Measurements from ENCODE around the gene JAML.
A peak's percentile ranks its signal among the peaks of the same experiment; 100 is the strongest.
"Not testable (repeated sequence)": the region's sequence is repeated elsewhere in the genome, so short reads cannot be mapped to it uniquely, and the experiment has no call there.

The JAML gene

DNA sequence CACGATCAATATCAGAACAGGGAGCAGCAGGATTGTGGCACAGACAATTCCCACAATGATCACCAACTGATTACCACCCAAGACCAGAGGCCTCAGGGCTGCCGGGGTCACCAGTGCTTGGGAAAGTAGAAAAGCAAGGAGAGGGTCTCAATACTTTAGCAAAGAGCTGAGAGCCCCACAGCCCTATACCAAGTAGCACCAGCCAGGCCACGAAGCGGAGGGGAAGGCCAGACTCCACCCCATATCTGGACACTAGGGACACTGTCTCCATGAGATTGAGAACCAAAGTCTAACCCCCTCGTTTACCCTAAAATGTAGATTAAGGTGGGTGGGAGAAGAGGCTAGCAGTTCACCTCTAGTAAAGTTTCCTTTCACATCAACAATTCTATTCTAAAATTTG is 24.3 kb downstream of the JAML start:
- no peaks in the 10 kb centered on the region for H3K36me3 ChIP-seq
- no peaks in the 10 kb centered on the region for H3K9me3 ChIP-seq
- H3K27me3 ChIP-seq, result peaks cover 0 to 8% of the 10 kb centered on the region in 2 donors
- intact Hi-C loops (cut with DNase I; ENCODE audit: low total_unique reads), result no loop called here
- H3K27ac ChIP-seq, result no peak overlapping the region
- no peak overlapping the region for H3K4me3 ChIP-seq
- H3K4me1 ChIP-seq, result no peaks in the 10 kb centered on the region
- TF ChIP-seq, protein P1, sequence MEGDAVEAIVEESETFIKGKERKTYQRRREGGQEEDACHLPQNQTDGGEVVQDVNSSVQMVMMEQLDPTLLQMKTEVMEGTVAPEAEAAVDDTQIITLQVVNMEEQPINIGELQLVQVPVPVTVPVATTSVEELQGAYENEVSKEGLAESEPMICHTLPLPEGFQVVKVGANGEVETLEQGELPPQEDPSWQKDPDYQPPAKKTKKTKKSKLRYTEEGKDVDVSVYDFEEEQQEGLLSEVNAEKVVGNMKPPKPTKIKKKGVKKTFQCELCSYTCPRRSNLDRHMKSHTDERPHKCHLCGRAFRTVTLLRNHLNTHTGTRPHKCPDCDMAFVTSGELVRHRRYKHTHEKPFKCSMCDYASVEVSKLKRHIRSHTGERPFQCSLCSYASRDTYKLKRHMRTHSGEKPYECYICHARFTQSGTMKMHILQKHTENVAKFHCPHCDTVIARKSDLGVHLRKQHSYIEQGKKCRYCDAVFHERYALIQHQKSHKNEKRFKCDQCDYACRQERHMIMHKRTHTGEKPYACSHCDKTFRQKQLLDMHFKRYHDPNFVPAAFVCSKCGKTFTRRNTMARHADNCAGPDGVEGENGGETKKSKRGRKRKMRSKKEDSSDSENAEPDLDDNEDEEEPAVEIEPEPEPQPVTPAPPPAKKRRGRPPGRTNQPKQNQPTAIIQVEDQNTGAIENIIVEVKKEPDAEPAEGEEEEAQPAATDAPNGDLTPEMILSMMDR (IDR thresholded peaks at IDR 0.05), result no peak
- no peak for DNase-seq

DNA sequence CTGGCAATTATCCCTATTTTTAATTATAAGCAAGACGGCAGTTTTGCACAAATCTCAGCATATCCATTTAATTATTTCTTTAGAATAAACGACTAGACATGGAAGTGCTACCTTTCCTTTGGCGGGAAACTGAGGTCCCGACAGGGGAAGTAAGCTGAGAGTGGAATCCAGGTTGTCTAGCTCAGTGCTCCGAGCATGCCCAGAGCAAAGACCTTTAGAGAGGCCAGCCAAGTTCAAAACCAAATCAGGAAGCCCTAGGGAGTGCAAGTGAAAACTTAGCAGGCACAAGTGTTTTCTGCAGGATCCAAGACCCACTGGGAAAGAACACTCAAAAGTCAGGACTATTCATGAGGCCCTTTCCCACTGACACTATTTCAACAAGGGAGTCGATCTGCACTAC is 25.7 kb downstream of the JAML start:
- Histone ChIP-seq H3K27me3 (peaks cover 0 to 3% of the 10 kb centered on the region in 2 donors), H3K36me3 (no peaks in the 10 kb centered on the region), H3K4me1 (no peaks in the 10 kb centered on the region), H3K4me3 (no peak overlapping the region), H3K9me3 (no peaks in the 10 kb centered on the region), H3K27ac (no peak overlapping the region)
- no peak for DNase-seq
- intact Hi-C loops (cut with DNase I; ENCODE audit: low total_unique reads), result no loop called here
- TF ChIP-seq, protein P1 (IDR thresholded peaks at IDR 0.05), result no peak

- Histone ChIP-seq H3K27ac (no peak overlapping the region), H3K4me3 (no peak overlapping the region), H3K36me3 (no peaks in the 10 kb centered on the region), H3K4me1 (no peaks in the 10 kb centered on the region), H3K27me3 (peaks cover 0 to 3% of the 10 kb centered on the region in 2 donors), H3K9me3 (no peaks in the 10 kb centered on the region)
- intact Hi-C loops (cut with DNase I; ENCODE audit: low total_unique reads), result no loop called here
- TF ChIP-seq, protein P1 (IDR thresholded peaks at IDR 0.05), result peak; percentile 55 to 64
- DNase-seq, result peak; percentile 64 to 74
These were observed 26.4 kb downstream of the JAML start for GRCh38 chr11:118198370-118198769.

DNA sequence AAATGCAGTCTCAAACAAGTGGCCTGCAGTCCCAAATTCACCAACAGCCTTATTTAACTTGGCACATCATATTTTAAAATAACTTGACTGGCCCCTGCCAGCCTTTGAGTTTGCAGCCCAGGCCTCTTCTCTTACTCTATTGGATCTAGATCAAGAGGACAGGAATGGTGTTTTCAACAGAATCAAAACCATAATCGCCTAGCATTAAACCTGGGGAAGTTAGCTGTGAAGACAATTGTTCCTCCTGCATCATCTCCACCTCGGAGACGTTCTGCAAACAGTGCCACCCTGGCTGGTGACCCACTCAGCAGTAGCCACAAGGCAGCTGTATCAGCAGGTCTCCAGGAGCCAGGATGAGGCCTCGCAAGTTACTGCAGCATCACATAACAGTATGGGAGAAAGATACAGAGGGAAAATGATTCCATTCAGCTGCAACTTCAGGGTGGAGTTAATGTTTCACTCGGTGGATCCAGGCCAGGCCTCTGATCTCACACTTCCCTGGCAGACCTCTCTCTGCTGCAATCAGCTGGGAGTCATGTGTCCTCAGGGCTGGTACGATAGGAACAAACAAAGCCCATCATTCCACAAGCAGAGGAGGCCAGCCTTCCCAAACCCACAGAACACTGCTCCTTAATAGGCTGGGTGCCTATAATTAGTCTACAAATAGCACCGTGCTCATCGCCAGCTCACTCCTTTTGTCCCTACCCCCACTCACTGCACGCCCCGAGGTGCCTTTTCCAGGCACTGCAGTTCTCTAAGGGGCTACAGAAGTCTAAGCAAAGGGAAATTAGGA is 29.8 kb downstream of the JAML start:
- Histone ChIP-seq H3K9me3 (peaks cover 0 to 4% (median 0%) of the 10 kb centered on the region in 3 donors), H3K36me3 (no peaks in the 10 kb centered on the region), H3K27ac (no peak overlapping the region), H3K4me3 (no peak overlapping the region), H3K4me1 (no peaks in the 10 kb centered on the region), H3K27me3 (peaks cover 0 to 6% of the 10 kb centered on the region in 2 donors)
- peak; percentile 77 to 90 for DNase-seq
- intact Hi-C loops (cut with DNase I; ENCODE audit: low total_unique reads), result no loop called here
- TF ChIP-seq, protein P1 (IDR thresholded peaks at IDR 0.05), result no peak

DNA sequence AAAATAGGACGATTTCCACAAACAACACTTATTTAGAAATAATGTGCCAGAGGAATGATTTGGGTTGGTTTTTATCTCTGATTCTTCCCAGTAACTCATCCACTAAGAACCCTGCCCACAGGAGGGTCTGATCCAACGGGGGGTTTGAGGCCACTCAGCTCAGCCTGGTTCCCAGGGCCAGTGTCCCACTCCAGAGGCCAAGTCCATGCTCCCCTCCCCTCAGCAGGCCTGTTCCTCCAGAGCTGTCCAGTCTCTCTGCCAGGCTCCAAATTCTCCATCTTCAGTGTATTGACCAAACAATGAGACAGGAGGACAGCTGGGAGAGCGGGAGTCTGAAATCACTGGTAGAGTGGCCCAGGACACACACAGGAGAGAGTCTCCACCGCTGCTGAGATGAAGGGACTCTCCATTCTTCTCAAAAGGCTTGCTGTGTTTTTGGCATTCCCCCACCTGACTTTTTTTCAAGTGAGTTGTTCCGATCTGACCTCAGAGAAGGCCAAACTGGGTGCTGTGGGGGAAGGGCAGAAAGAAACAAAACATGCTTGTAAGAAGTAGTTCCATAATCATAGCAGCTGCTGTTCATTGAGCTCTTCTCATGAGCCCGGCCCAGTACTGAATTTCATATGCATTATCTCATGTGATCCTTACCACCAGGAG is 30.8 kb downstream of the JAML start:
- intact Hi-C loops (cut with DNase I; ENCODE audit: low total_unique reads), result no loop called here
- H3K9me3 ChIP-seq, result peaks cover 0 to 4% (median 0%) of the 10 kb centered on the region in 3 donors
- H3K27ac ChIP-seq, result no peak overlapping the region
- no peak overlapping the region for H3K4me3 ChIP-seq
- TF ChIP-seq, protein P1 (IDR thresholded peaks at IDR 0.05), result no peak
- H3K4me1 ChIP-seq, result no peaks in the 10 kb centered on the region
- no peak for DNase-seq
- H3K27me3 ChIP-seq, result peaks cover 0 to 6% of the 10 kb centered on the region in 2 donors
- H3K36me3 ChIP-seq, result no peaks in the 10 kb centered on the region

- H3K4me1 ChIP-seq; H3K9me3 ChIP-seq; intact Hi-C loops (cut with DNase I; ENCODE audit: low total_unique reads); DNase-seq; H3K4me3 ChIP-seq; H3K36me3 ChIP-seq; H3K27ac ChIP-seq: not testable (repeated sequence)
- H3K27me3 ChIP-seq, result peaks cover 0 to 11% of the 10 kb centered on the region in 2 donors
These were observed 32.0 kb downstream of the JAML start for GRCh38 chr11:118192817-118193216.

DNA sequence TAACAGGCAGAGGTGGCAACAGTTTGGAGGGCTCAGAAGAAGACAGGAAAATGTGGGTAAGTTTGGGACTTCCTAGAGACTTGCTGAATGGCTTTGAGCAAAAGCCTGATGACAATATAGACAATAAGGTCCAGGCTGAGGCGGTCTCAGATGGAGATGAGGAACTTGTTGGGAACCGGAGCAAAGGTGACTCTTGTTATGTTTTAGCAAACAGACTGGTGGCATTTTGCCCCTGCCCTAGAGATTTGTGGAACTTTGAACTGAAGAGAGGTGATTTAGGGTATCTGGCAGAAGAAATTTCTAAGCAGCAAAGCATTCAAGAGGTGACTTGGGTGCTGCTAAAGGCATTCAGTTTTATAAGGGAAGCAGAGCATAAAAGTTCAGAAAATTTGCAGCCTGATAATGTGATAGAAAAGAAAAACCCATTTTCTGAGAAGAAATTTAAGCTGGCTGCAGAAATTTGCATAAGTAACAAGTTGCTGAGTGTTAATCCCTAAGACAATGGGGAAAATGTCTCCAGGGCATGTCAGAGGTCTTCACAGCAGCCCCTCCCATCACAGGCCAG is 33.8 kb downstream of the JAML start:
- DNase-seq; H3K9me3 ChIP-seq; H3K27ac ChIP-seq; H3K4me3 ChIP-seq; H3K36me3 ChIP-seq; intact Hi-C loops (cut with DNase I; ENCODE audit: low total_unique reads); H3K4me1 ChIP-seq: not testable (repeated sequence)
- peaks cover 0 to 19% of the 10 kb centered on the region in 2 donors for H3K27me3 ChIP-seq
